Breast epithelium (tissue), 4 donors: ENCODE results near the gene CENPU. TPM values are rescaled to one million over a fixed set of nuclear protein-coding genes. Genes with fewer than 3 reads are reported as not detected.
A peak's percentile ranks its signal among the peaks of the same experiment; 100 is the strongest.

Experiments
- DNase-seq, 2 donors: peaks; one replicate each; pipeline ENCODE4 v3.0.0-alpha.2; 2019; ENCODE audit warnings: low spot score in 2 of 2
- H3K27ac ChIP-seq, 2 donors: fragments of 200-600 bp; sonication (generic) in 1 of 2; one replicate each; pipeline ENCODE4 v1.5.1; 2016 to 2019; ENCODE audit warnings: mild to moderate bottlenecking in 1 of 2
- H3K27me3 ChIP-seq, 2 donors: fragments of 200-600 bp; sonication (generic) in 1 of 2; one replicate each; pipeline versions ENCODE4 v1.5.1 to v1.6.0; 2017 to 2019; ENCODE audit warnings: control low read depth in 1 of 2, mild to moderate bottlenecking in 1 of 2
- H3K36me3 ChIP-seq: fragments of 200-600 bp; one replicate; pipeline ENCODE4 v1.5.1; 2019
- H3K4me1 ChIP-seq, 2 donors: fragments of 200-600 bp; sonication (generic); one replicate each; pipeline ENCODE4 v1.5.1; 2016 to 2019; ENCODE audit warnings: control low read depth in 1 of 2
- H3K4me3 ChIP-seq, 3 donors: fragments of 200-600 bp; sonication (generic); 1 replicate in 2 of 3; 2 replicates in 1 of 3; pipeline ENCODE4 v1.5.1; 2016 to 2019; ENCODE audit warnings: mild to moderate bottlenecking in 3 of 3, moderate library complexity in 2 of 3
- H3K9me3 ChIP-seq, 2 donors: fragments of 200-600 bp; sonication (generic) in 1 of 2; one replicate each; pipeline ENCODE4 v1.5.1; 2016 to 2019; ENCODE audit warnings: control low read depth in 1 of 2
- CTCF ChIP-seq, 3 donors: fragments of 450-650 bp; IDR thresholded peaks; one replicate each; pipeline ENCODE4 v1.5.1; 2016 to 2017; ENCODE audit warnings: antibody characterized with exemption in 3 of 3, mild to moderate bottlenecking in 3 of 3, moderate library complexity in 3 of 3
- POLR2A ChIP-seq: fragments of 450-650 bp; IDR thresholded peaks from one replicate; pipeline ENCODE4 v1.6.1; 2016; ENCODE audit warnings: antibody characterized with exemption, mild to moderate bottlenecking, moderate library complexity
- POLR2AphosphoS5 ChIP-seq, 3 donors: sonication (generic); formaldehyde crosslinking; IDR thresholded peaks; one replicate each; pipeline ENCODE4 v1.6.1; 2017; ENCODE audit warnings: antibody characterized with exemption in 3 of 3
- intact Hi-C: fragments of 100-400 bp; cut with DNase I; formaldehyde crosslinking; loops from one replicate; pipeline ENCODE4 v1.15.1; 2023; ENCODE audit warnings: low total_unique reads
- total RNA-seq, 3 donors: library from RNA; depleted of rRNA; stranded (reverse); fragments of >200 nt; gene quantifications; one replicate each; pipeline ENCODE4 v1.1.0, GENCODE V29; 2016

CENPU gene
- total RNA-seq, 3 donors from 2014 or later, result 2.2 to 4.3 (median 2.6) TPM

- no peak for TF ChIP-seq POLR2A
- no peak for TF ChIP-seq CTCF (IDR thresholded peaks at IDR 0.05)
- no peak for TF ChIP-seq POLR2AphosphoS5 (IDR thresholded peaks at IDR 0.05)
- Histone ChIP-seq H3K4me3 (no peak overlapping the region), H3K27ac (no peak overlapping the region), H3K9me3 (no peaks in the 10 kb centered on the region), H3K4me1 (peaks cover 12 to 20% of the 10 kb centered on the region in 2 donors), H3K36me3 (no peaks in the 10 kb centered on the region), H3K27me3 (no peaks in the 10 kb centered on the region)
- intact Hi-C loops, result no loop called here
- DNase-seq, result no peak
Observed at GRCh38 chr4:184750926-184751584, 17.2 kb upstream of the CENPU start.

GRCh38 chr4:184748251-184748652, 14.4 kb upstream of the CENPU start:
- Histone ChIP-seq H3K27ac (peak overlapping the region; percentile 90 to 95), H3K36me3 (no peaks in the 10 kb centered on the region), H3K9me3 (no peaks in the 10 kb centered on the region), H3K27me3 (no peaks in the 10 kb centered on the region), H3K4me3 (no peak overlapping the region), H3K4me1 (peaks cover 12 to 25% of the 10 kb centered on the region in 2 donors)
- TF ChIP-seq POLR2AphosphoS5 (IDR thresholded peaks at IDR 0.05) (no peak), CTCF (IDR thresholded peaks at IDR 0.05) (no peak), POLR2A (no peak)
- intact Hi-C loops, result loop anchor here (5.0 to 10.0 kb wide), 2 partner anchors 67 to 389 kb away; no protein-coding TSS in a partner anchor
- peak in 1 of 2 donors; percentile 67 for DNase-seq

- Histone ChIP-seq H3K27me3 (no peaks in the 10 kb centered on the region), H3K9me3 (no peaks in the 10 kb centered on the region), H3K4me3 (peak overlapping the region in 1 of 3 donors; percentile 30), H3K36me3 (no peaks in the 10 kb centered on the region), H3K27ac (peak overlapping the region; percentile 90 to 95), H3K4me1 (peaks cover 12 to 25% of the 10 kb centered on the region in 2 donors)
- no peak for TF ChIP-seq CTCF (IDR thresholded peaks at IDR 0.05)
- no peak for TF ChIP-seq POLR2A
- no peak for TF ChIP-seq POLR2AphosphoS5 (IDR thresholded peaks at IDR 0.05)
- intact Hi-C loops, result loop anchor here (5.0 to 10.0 kb wide), 2 partner anchors 68 to 390 kb away; no protein-coding TSS in a partner anchor
- DNase-seq, result peak in 1 of 2 donors; percentile 63
Observed at GRCh38 chr4:184747034-184747830, 13.3 kb upstream of the CENPU start.

GRCh38 chr4:184745831-184746795, 12.2 kb upstream of the CENPU start:
- DNase-seq, result peak; percentile 75 to 85
- Histone ChIP-seq H3K4me3 (peak overlapping the region in 2 of 3 donors; percentile 0 to 30), H3K27ac (peak overlapping the region; percentile 90 to 95)

More at GRCh38 chr4:184745831-184746795, 12.2 kb upstream of the CENPU start:
- TF ChIP-seq POLR2AphosphoS5 (IDR thresholded peaks at IDR 0.05), result peak; percentile 42 to 82 (median 78)
- peak; percentile 81 to 89 (median 86) for TF ChIP-seq CTCF (IDR thresholded peaks at IDR 0.05)
- TF ChIP-seq POLR2A, result no peak
- Histone ChIP-seq H3K27me3 (no peaks in the 10 kb centered on the region), H3K4me1 (peaks cover 12 to 25% of the 10 kb centered on the region in 2 donors), H3K9me3 (no peaks in the 10 kb centered on the region), H3K36me3 (no peaks in the 10 kb centered on the region)
- intact Hi-C loops, result loop anchor here (5.0 to 10.0 kb wide), 2 partner anchors 69 to 391 kb away; no protein-coding TSS in a partner anchor
